ENCODE data around the gene KRT20. TPM values are rescaled to one million over a fixed set of nuclear protein-coding genes. Genes with fewer than 3 reads are reported as not detected.
A peak's percentile ranks its signal among the peaks of the same experiment; 100 is the strongest.

Gene KRT20
- total and polyA plus RNA-seq, 2 of the 8 experiments (the other 6 are each of a cell fraction or from before 2014, with no cell fraction given) = not detected

DNA sequence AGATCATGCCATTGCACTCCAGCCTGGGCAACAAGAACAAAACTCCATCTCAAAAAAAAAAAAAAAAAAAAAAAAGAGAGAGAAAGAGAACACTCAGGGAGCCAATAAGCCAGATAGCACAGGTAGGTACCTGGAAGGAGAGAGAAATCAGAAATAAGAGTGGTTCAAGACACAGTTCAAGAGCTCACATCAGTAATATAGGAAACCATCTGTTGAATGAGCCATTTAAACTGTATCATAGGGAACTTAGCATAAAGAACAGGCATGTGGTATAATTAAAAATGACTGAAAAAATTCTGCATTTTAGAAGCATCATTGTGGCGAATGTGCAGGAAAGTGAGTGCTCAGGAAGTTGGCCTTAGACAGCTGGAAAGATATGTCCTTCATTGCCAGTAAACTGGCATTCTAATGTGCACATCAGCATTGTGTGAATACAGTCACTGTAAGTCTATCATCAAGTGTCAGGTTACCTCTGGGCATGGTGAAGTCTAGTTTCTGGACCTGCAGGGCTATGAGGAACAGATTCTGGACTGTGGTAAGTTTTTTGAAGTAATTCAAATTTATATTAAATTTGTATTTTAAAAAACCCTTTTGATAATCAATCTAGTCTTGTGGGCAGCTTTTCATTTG, 38.4 kb downstream of the KRT20 start:
- no peak for FAIRE-seq
- no peaks in the 10 kb centered on the region for H3K79me1 ChIP-seq (ENCODE audit: low read depth, low read length)
- H2BK5ac ChIP-seq (ENCODE audit: low read depth, low read length) = no peak overlapping the region
- H3K9ac ChIP-seq (replicated peaks in 1 of 4; ENCODE audit: extremely low read depth in 1 of 4, low read depth in 3 of 4, low read length in 3 of 4) = no peak overlapping the region
- H3K4me1 ChIP-seq (replicated peaks in 1 of 4; ENCODE audit: control insufficient read depth in 3 of 4, insufficient read depth in 4 of 4, low read length in 3 of 4) = no peaks in the 10 kb centered on the region; a peak in 1 of 7 replicates
- H4K5ac ChIP-seq (ENCODE audit: insufficient read length, low read depth, low read length) = no peak overlapping the region
- no peak overlapping the region for H2AK5ac ChIP-seq (ENCODE audit: low read depth, low read length)
- H3K56ac ChIP-seq (replicated peaks; ENCODE audit: insufficient read length, low read depth, low read length) = no peak overlapping the region
- TF ChIP-seq EZH2 (IDR thresholded peaks at IDR 0.05; ENCODE audit: low read depth, low read length, severe bottlenecking) = no peak
- no peaks in the 10 kb centered on the region for H3K27me3 ChIP-seq (replicated peaks in 1 of 4; ENCODE audit: control insufficient read depth in 3 of 4, extremely low read depth in 1 of 4, insufficient read depth in 3 of 4, low read length in 3 of 4)
- ChIA-PET POLR2A (ENCODE audit: partially characterized antibody) (interaction anchor here (1.0 kb wide), 1 partner anchor 20 kb away, joined by 3 read pairs; no protein-coding TSS in a partner anchor), CTCF (ENCODE audit: partially characterized antibody) (interaction anchor here (1.5 kb wide), 1 partner anchor 16 kb away, joined by 4 read pairs; no protein-coding TSS in a partner anchor)
- H3K79me2 ChIP-seq (ENCODE audit: control insufficient read depth in 1 of 2, insufficient read depth in 2 of 2, low read length in 2 of 2) = no peaks in the 10 kb centered on the region
- no peak overlapping the region for H2BK20ac ChIP-seq (ENCODE audit: low read length)
- H3K9me3 ChIP-seq (ENCODE audit: insufficient read depth in 2 of 2, low read depth in 1 of 2, low read length in 1 of 2) = no peaks in the 10 kb centered on the region
- no peak overlapping the region for H4K8ac ChIP-seq (ENCODE audit: extremely low read depth, insufficient read depth, low read length)
- no peak overlapping the region for H3K27ac ChIP-seq (ENCODE audit: low read depth, low read length)
- DNase-seq (ENCODE audit: low read depth in 1 of 2, low spot score in 2 of 2) = no peak
- H2BK15ac ChIP-seq (ENCODE audit: low read length) = no peak overlapping the region
- WGBS, 2 experiments (ENCODE audit: extremely low coverage in 1 of 2, insufficient coverage in 1 of 2, insufficient read length in 1 of 2, insufficient replicate concordance in 2 of 2, low coverage in 1 of 2, low lambda C conversion rate in 2 of 2, missing lambda C conversion rate in 1 of 2) = 86% methylated on average over 1 of the region's 1 CpG; no CpG with 5 or more reads in 1 of the 2 experiments
- no peak overlapping the region for H3K4me3 ChIP-seq (ENCODE audit: extremely low read depth in 1 of 4, insufficient read depth in 2 of 4, low read depth in 3 of 4, low read length in 4 of 4)
- no peak overlapping the region for H3K23ac ChIP-seq (ENCODE audit: insufficient read length)
- no peak overlapping the region for H4K91ac ChIP-seq (replicated peaks; ENCODE audit: insufficient read length, low read length)
- H3K4me2 ChIP-seq (ENCODE audit: insufficient read depth in 1 of 2, low read depth in 2 of 2, low read length in 2 of 2) = no peak overlapping the region
- H2BK120ac ChIP-seq (replicated peaks; ENCODE audit: low read depth, low read length) = no peak overlapping the region
- peaks cover 0 to 2% of the 10 kb centered on the region in 2 experiments for H4K20me1 ChIP-seq (replicated peaks in 1 of 2; ENCODE audit: control insufficient read depth in 1 of 2, insufficient read depth in 2 of 2, low read length in 2 of 2)
- H3K36me3 ChIP-seq (ENCODE audit: control insufficient read depth in 2 of 4, insufficient read depth in 4 of 4, low read length in 3 of 4) = no peaks in the 10 kb centered on the region
- no peaks in the 10 kb centered on the region for H3K23me2 ChIP-seq (ENCODE audit: low read depth, low read length)
- no peak overlapping the region for H2AFZ ChIP-seq (ENCODE audit: low read length)
- no peak overlapping the region for H3K14ac ChIP-seq (ENCODE audit: insufficient read length)
- no peak overlapping the region for H2BK12ac ChIP-seq (ENCODE audit: low read depth, low read length)
- H3K18ac ChIP-seq (ENCODE audit: extremely low read depth, low read length) = no peak overlapping the region
- H3K4ac ChIP-seq (replicated peaks; ENCODE audit: insufficient read length, low read depth, low read length) = peak overlapping the region; percentile 14
